Neuronal stem cell (in vitro differentiated cells): ENCODE data around the gene ZCWPW2.

Experiments
- DNase-seq: peaks from one replicate; pipeline ENCODE4 v3.0.0-alpha.2; 2013; ENCODE audit warnings: low spot score
- H2AFZ ChIP-seq: one replicate; pipeline ENCODE4 v1.6.1; 2013; ENCODE audit warnings: mild to moderate bottlenecking, low read length, inconsistent platforms
- H2AK5ac ChIP-seq: 2 replicates; pipeline ENCODE4 v1.6.1; 2013; ENCODE audit warnings: low read depth, mild to moderate bottlenecking, inconsistent platforms, low read length, moderate library complexity, mixed read lengths
- H2BK120ac ChIP-seq: 2 replicates; pipeline ENCODE4 v1.6.1; 2013; ENCODE audit warnings: low read depth, mild to moderate bottlenecking, inconsistent platforms, low read length, moderate library complexity, mixed read lengths
- H2BK12ac ChIP-seq: one replicate; pipeline ENCODE4 v1.6.1; 2013; ENCODE audit warnings: low read length, inconsistent platforms
- H2BK15ac ChIP-seq: 2 replicates; pipeline ENCODE4 v1.6.1; 2013; ENCODE audit warnings: mild to moderate bottlenecking, low read length, inconsistent platforms, mixed read lengths
- H2BK5ac ChIP-seq: one replicate; pipeline ENCODE4 v1.6.1; 2013; ENCODE audit warnings: inconsistent platforms, mild to moderate bottlenecking, low read length, moderate library complexity
- H3K14ac ChIP-seq: one replicate; pipeline ENCODE4 v1.6.1; 2013; ENCODE audit warnings: low read length, inconsistent platforms
- H3K18ac ChIP-seq: 2 replicates; pipeline ENCODE4 v1.6.1; 2013; ENCODE audit warnings: low read length, inconsistent platforms
- H3K23ac ChIP-seq: 2 replicates; pipeline ENCODE4 v1.6.1; 2013; ENCODE audit warnings: low read depth, mild to moderate bottlenecking, mixed read lengths, low read length, inconsistent platforms; ENCODE audit not compliant: poor library complexity
- H3K27ac ChIP-seq: replicated peaks from 3 replicates; pipeline ENCODE4 v1.5.1; 2013; ENCODE audit warnings: low read length, inconsistent platforms
- H3K27me3 ChIP-seq, 3 experiments: 2 replicates each; pipeline ENCODE4 v1.6.1; 2013; ENCODE audit warnings: low read length in 3 of 3, mild to moderate bottlenecking in 2 of 3, inconsistent platforms in 1 of 3, low read depth in 1 of 3, mixed read lengths in 1 of 3, moderate library complexity in 1 of 3; ENCODE audit not compliant: control insufficient read depth in 3 of 3, insufficient read depth in 3 of 3
- H3K36me3 ChIP-seq, 2 donors: replicated peaks in 1 of 2; 2 replicates each; pipeline ENCODE4 v1.6.1; 2013; ENCODE audit warnings: low read length in 2 of 2; ENCODE audit not compliant: control insufficient read depth in 2 of 2, insufficient read depth in 2 of 2
- H3K4ac ChIP-seq: 2 replicates; pipeline ENCODE4 v1.6.1; 2013; ENCODE audit warnings: inconsistent platforms, mild to moderate bottlenecking, low read length, moderate library complexity
- H3K4me1 ChIP-seq, 2 donors: 1 replicate in 1 of 2; 2 replicates in 1 of 2; pipeline ENCODE4 v1.6.1; 2013; ENCODE audit warnings: low read length in 2 of 2, low read depth in 1 of 2; ENCODE audit not compliant: control insufficient read depth in 2 of 2, insufficient read depth in 1 of 2
- H3K4me2 ChIP-seq: one replicate; pipeline ENCODE4 v1.6.1; 2013; ENCODE audit warnings: mild to moderate bottlenecking, low read length, inconsistent platforms; ENCODE audit not compliant: insufficient read depth, poor library complexity, severe bottlenecking
- H3K4me3 ChIP-seq, 2 donors: 2 replicates each; pipeline ENCODE4 v1.5.1; 2013; ENCODE audit warnings: low read length in 2 of 2, mild to moderate bottlenecking in 2 of 2, inconsistent platforms in 1 of 2, moderate library complexity in 1 of 2
- H3K79me1 ChIP-seq: one replicate; pipeline ENCODE4 v1.6.1; 2013; ENCODE audit warnings: low read depth, mild to moderate bottlenecking, inconsistent platforms, low read length, moderate library complexity
- H3K9ac ChIP-seq: one replicate; pipeline ENCODE4 v1.6.1; 2013; ENCODE audit warnings: mild to moderate bottlenecking, low read depth, low read length, inconsistent platforms; ENCODE audit not compliant: poor library complexity
- H3K9me3 ChIP-seq, 2 donors: replicated peaks in 1 of 2; 2 replicates each; pipeline versions ENCODE3 to v1.6.1; 2013; ENCODE audit warnings: low read length in 2 of 2, mild to moderate bottlenecking in 2 of 2, inconsistent platforms in 1 of 2, low read depth in 1 of 2, mixed read lengths in 1 of 2, moderate library complexity in 1 of 2; ENCODE audit not compliant: control insufficient read depth in 2 of 2, insufficient read depth in 1 of 2
- H4K8ac ChIP-seq: one replicate; pipeline ENCODE4 v1.6.1; 2013; ENCODE audit warnings: low read depth, mild to moderate bottlenecking, inconsistent platforms, low read length, moderate library complexity
- H4K91ac ChIP-seq: one replicate; pipeline ENCODE4 v1.6.1; 2013; ENCODE audit warnings: low read length, low read depth, mild to moderate bottlenecking, inconsistent platforms; ENCODE audit not compliant: poor library complexity
- WGBS, 2 donors: extraction: QIAGEN DNeasy Blood & Tissue Kit; methylation state at CpG; one replicate each; pipeline ENCODE4 v1.1.7; 2013; ENCODE audit warnings: missing lambda C conversion rate in 2 of 2, mixed read lengths in 1 of 2; ENCODE audit not compliant: insufficient read length in 2 of 2, insufficient replicate concordance in 1 of 2; ENCODE audit errors: extremely low coverage in 2 of 2; 5-methylcytosine and 5-hydroxymethylcytosine counted together

ZCWPW2 gene

DNA sequence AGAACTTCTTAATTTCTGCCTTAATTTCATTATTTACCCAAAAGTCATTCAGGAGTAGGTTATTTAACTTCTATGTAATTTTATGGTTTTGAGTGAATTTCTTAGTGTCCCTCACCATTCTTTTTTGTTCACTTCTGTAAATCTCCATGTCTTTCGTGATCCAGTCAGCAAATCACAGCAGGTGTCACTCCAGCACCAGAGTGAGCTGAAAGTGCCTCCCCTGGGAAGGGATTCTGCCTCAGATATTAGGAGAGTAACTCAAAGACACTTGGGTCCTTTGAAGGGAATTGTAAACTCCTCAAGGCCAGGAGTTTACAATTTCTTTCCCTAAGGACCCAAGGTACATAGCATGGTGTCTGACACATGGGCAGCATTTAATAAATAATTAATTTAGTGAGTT lies 207.7 kb downstream of the ZCWPW2 start:
- H2BK120ac ChIP-seq = no peak overlapping the region
- no peaks in the 10 kb centered on the region for H3K79me1 ChIP-seq
- DNase-seq = no peak
- H3K9me3 ChIP-seq = no peaks in the 10 kb centered on the region
- H3K27me3 ChIP-seq = peaks cover 0 to 3% (median 0%) of the 10 kb centered on the region in 3 experiments
- H3K4ac ChIP-seq = no peak overlapping the region
- H2AK5ac ChIP-seq = no peak overlapping the region
- H2AFZ ChIP-seq = no peak overlapping the region
- no peak overlapping the region for H2BK15ac ChIP-seq
- no CpG with 5 or more reads among the region's 1 CpG for WGBS, 2 donors
- H3K27ac ChIP-seq = no peak overlapping the region
- no peak overlapping the region for H3K9ac ChIP-seq
- H3K23ac ChIP-seq = no peak overlapping the region
- H4K8ac ChIP-seq = no peak overlapping the region
- no peak overlapping the region for H3K4me2 ChIP-seq
- no peak overlapping the region for H3K18ac ChIP-seq
- H4K91ac ChIP-seq = no peak overlapping the region
- H3K4me3 ChIP-seq = no peak overlapping the region
- no peak overlapping the region for H2BK5ac ChIP-seq
- H3K4me1 ChIP-seq = peaks cover 0 to 2% of the 10 kb centered on the region in 2 donors
- no peaks in the 10 kb centered on the region for H3K36me3 ChIP-seq
- H2BK12ac ChIP-seq = no peak overlapping the region
- H3K14ac ChIP-seq = no peak overlapping the region

DNA sequence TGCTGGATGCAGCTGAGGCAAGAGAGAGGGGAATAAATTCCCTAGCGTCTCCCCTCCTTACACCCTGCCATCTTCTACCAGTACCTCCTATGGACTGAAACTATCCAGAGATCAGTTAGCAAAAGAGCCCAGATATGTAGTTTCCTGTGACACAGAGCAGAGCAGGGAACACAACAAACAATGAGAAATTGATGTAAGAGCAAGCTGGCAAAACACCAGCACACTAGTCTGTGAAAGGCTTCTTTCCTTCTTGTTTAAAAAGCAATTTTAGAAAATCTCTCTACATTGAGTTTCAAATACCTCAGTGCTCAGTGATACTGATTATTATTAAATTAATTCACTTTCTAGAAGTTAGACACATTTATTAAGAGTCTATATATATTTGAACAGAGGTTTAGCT lies 215.7 kb downstream of the ZCWPW2 start:
- DNase-seq = no peak
- Histone ChIP-seq H3K4me3 (no peak overlapping the region), H3K14ac (no peak overlapping the region), H2BK15ac (no peak overlapping the region), H2BK5ac (no peak overlapping the region), H3K27me3 (peaks cover 0 to 8% (median 0%) of the 10 kb centered on the region in 3 experiments), H3K23ac (no peak overlapping the region), H4K91ac (no peak overlapping the region), H3K9ac (no peak overlapping the region), H2BK12ac (no peak overlapping the region), H3K4me2 (no peak overlapping the region), H3K27ac (no peak overlapping the region), H3K36me3 (no peaks in the 10 kb centered on the region), H2AK5ac (no peak overlapping the region), H3K18ac (no peak overlapping the region), H3K79me1 (no peaks in the 10 kb centered on the region), H4K8ac (no peak overlapping the region), H2AFZ (no peak overlapping the region), H2BK120ac (no peak overlapping the region), H3K4ac (no peak overlapping the region), H3K4me1 (no peaks in the 10 kb centered on the region), H3K9me3 (no peaks in the 10 kb centered on the region)
- WGBS, 2 donors = no CpG with 5 or more reads among the region's 1 CpG

DNA sequence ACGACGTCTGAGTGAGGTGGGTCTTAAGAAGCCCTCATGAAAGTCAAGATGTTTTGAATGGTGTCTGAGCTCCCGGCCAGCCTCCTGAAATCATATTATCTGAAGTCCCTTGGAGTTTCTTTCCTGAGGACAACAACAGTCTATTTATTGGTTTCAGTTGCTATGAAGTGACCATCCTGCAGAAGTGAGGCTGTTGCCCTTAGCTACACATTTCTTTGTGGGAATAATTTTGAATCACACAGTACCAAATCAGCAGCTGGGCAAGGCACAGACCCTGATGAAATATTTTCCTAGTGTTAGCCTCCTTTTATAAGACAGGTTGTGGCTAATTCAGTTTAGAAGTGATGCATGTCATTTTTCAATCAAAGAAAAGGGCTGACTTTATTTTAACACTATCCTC lies 220.8 kb downstream of the ZCWPW2 start:
- Histone ChIP-seq H3K23ac (no peak overlapping the region), H2BK5ac (no peak overlapping the region), H3K4me1 (no peaks in the 10 kb centered on the region), H4K91ac (no peak overlapping the region), H4K8ac (no peak overlapping the region), H3K79me1 (no peaks in the 10 kb centered on the region), H3K9me3 (no peaks in the 10 kb centered on the region), H3K4ac (no peak overlapping the region), H3K14ac (no peak overlapping the region), H2AK5ac (no peak overlapping the region), H2BK12ac (no peak overlapping the region), H3K18ac (no peak overlapping the region), H3K27ac (no peak overlapping the region), H3K27me3 (peaks cover 0 to 41% (median under 1%) of the 10 kb centered on the region in 3 experiments), H3K36me3 (no peaks in the 10 kb centered on the region), H2AFZ (no peak overlapping the region), H3K4me2 (no peak overlapping the region), H3K9ac (no peak overlapping the region), H3K4me3 (no peak overlapping the region), H2BK15ac (no peak overlapping the region), H2BK120ac (no peak overlapping the region)
- no peak for DNase-seq
- no CpG with 5 or more reads among the region's 3 CpGs for WGBS, 2 donors

DNA sequence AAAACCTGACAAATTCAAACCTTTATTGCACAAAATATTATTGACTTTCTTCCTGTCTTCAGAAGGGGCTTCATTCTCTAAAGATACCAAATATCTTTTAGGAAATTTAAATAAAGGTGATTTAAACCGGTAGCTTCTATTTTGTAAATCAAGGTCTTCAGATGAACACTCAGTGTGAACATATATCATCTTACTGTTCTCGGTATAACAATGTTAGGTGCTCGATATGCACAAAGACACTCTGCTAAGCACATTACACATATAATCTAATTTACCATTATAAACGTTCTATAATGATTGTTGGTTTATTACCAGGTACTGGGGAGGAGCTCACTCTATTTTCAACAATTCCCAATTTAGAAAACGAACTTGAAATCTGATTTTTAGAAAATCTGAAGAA lies 225.5 kb downstream of the ZCWPW2 start:
- no CpG with 5 or more reads among the region's 5 CpGs for WGBS, 2 donors
- no peak overlapping the region for H3K27ac ChIP-seq

More for the DNA sequence above, 225.5 kb downstream of the ZCWPW2 start:
- H2BK15ac ChIP-seq = no peak overlapping the region
- H4K91ac ChIP-seq = no peak overlapping the region
- no peaks in the 10 kb centered on the region for H3K79me1 ChIP-seq
- H3K27me3 ChIP-seq = peaks cover 0 to 81% (median 23%) of the 10 kb centered on the region in 3 experiments
- H2BK12ac ChIP-seq = no peak overlapping the region
- peaks cover 0 to 5% of the 10 kb centered on the region in 2 donors for H3K4me1 ChIP-seq
- H3K4ac ChIP-seq = no peak overlapping the region
- no peak overlapping the region for H3K4me3 ChIP-seq
- no peak overlapping the region for H4K8ac ChIP-seq
- H3K4me2 ChIP-seq = no peak overlapping the region
- H3K9ac ChIP-seq = no peak overlapping the region
- no peak overlapping the region for H2BK120ac ChIP-seq
- no peak overlapping the region for H2AK5ac ChIP-seq
- H3K23ac ChIP-seq = no peak overlapping the region
- H2AFZ ChIP-seq = no peak overlapping the region
- no peak for DNase-seq
- H3K14ac ChIP-seq = no peak overlapping the region
- H2BK5ac ChIP-seq = no peak overlapping the region
- no peaks in the 10 kb centered on the region for H3K9me3 ChIP-seq
- no peaks in the 10 kb centered on the region for H3K36me3 ChIP-seq
- no peak overlapping the region for H3K18ac ChIP-seq
